K562 (cell line): Measurements from ENCODE around the gene TPPP.

Experiments used
- ARHGAP35 ChIP-seq: fragments of 450-650 bp; IDR thresholded peaks from 2 replicates; pipeline ENCODE4 v1.6.1; 2018; ENCODE audit not compliant: partially characterized antibody
- EP300 ChIP-seq: IDR thresholded peaks from 2 replicates; pipeline ENCODE4 v1.6.1; 2012; ENCODE audit warnings: low read length, improper control_type of control experiment
- ESRRA ChIP-seq: fragments of 450-650 bp; IDR thresholded peaks from 2 replicates; pipeline ENCODE4 v1.6.1; 2014; ENCODE audit warnings: low read depth, mild to moderate bottlenecking, moderate library complexity, borderline replicate concordance
- SRF ChIP-seq, 2 experiments: fragments of 250-450, 450-650 bp in 1 of 2; sonication (Bioruptor Pico) in 1 of 2; sonication (generic) in 1 of 2; formaldehyde crosslinking; IDR thresholded peaks; 2 replicates each; pipeline versions ENCODE4 v1.5.0 to v1.5.1; 2020 to 2022; ENCODE audit warnings: mild to moderate bottlenecking in 1 of 2, missing genetic modification reagents in 1 of 2
- ZNF184 ChIP-seq: sonication (generic); formaldehyde crosslinking; IDR thresholded peaks from 2 replicates; pipeline ENCODE4 v1.5.0; 2020; ENCODE audit warnings: missing genetic modification reagents

GRCh38 chr5:659496-660263 lies 33.5 kb downstream of the TPPP start:
- TF ChIP-seq ZNF184 (CRISPR knock-in tag), result no peak
- TF ChIP-seq SRF (CRISPR knock-in tag; IDR thresholded peaks at IDR 0.05), result no peak
- no peak for TF ChIP-seq EP300
- TF ChIP-seq ESRRA, result no peak
- TF ChIP-seq ARHGAP35, result no peak
